Dermis blood vessel endothelial cell (primary cell): Measurements from ENCODE around the gene ARID5B. TPM values are rescaled to one million over a fixed set of nuclear protein-coding genes. Genes with fewer than 3 reads are reported as not detected.
"Not testable (repeated sequence)": the region's sequence is repeated elsewhere in the genome, so short reads cannot be mapped to it uniquely, and the experiment has no call there.

Experiments used
- DNase-seq: peaks from one replicate; pipeline ENCODE4 v3.0.0; 2010
- total RNA-seq: library from RNA; depleted of rRNA; stranded (reverse); fragments of >200 nt; gene quantifications from 2 replicates; pipeline ENCODE4 v1.2.3, GENCODE V29; 2014

The ARID5B gene
- total RNA-seq, 1 donor from 2014 or later: 14.0 TPM

GRCh38 chr10:62018131-62018911, 116.8 kb downstream of the ARID5B start:
- DNase-seq: no peak

DNA sequence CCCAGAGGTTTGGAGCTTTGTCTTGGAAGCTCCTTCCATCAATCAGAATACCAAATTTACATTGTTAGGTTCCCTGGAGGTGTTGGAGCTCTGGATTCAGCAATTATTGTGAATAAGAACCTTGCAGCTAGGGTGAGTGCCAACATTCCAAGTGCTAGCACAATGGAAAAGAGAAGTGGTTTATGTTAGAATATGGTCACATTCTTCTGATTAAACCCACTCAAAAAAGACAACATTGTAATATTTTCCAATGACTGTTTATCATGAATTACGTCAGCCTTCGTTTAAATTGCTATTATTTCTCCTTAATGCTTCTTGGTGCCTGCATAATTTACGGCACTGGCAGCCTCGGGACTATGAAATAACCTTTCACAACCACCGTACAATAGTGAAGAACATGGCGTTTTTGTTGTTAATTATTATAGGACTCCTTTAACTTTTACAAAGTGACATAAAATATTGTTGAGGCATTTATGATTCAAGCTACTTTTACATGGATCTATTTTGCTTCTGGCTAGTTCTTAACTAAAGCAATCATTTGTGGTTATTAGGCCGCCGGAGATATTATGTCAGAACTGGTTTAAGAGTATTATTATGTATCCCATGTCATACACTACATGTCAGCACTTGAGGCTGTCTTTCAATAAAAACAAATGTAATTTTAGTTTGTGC, 117.7 kb downstream of the ARID5B start:
- DNase-seq: peak; percentile 63

GRCh38 chr10:62019685-62020359, 118.3 kb downstream of the ARID5B start:
- peak; percentile 57 for DNase-seq

DNA sequence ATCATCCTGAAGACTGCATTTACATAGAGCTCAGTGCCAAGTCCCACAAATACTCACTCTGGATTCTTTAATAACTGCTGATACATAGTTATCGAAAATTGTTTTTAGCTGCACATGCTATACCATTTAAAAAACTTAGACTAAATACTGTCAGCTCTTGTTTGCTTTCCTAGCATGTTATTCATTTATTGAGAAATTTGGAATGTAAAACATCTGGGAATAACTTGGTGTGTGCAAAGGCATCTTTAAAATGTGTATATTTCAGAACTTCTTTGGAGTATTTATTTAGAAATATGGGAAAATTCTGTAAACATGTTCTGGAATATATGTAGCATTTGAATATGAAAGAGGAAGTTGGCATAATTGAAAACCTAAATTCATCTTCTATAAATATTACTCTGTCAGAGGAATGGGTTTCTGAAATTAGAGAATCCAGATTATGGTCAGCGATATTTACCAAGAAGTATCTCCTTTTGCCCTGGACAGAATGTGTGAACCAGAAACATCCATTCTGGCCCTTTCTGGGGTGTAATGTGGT, 119.7 kb downstream of the ARID5B start:
- no peak for DNase-seq

DNA sequence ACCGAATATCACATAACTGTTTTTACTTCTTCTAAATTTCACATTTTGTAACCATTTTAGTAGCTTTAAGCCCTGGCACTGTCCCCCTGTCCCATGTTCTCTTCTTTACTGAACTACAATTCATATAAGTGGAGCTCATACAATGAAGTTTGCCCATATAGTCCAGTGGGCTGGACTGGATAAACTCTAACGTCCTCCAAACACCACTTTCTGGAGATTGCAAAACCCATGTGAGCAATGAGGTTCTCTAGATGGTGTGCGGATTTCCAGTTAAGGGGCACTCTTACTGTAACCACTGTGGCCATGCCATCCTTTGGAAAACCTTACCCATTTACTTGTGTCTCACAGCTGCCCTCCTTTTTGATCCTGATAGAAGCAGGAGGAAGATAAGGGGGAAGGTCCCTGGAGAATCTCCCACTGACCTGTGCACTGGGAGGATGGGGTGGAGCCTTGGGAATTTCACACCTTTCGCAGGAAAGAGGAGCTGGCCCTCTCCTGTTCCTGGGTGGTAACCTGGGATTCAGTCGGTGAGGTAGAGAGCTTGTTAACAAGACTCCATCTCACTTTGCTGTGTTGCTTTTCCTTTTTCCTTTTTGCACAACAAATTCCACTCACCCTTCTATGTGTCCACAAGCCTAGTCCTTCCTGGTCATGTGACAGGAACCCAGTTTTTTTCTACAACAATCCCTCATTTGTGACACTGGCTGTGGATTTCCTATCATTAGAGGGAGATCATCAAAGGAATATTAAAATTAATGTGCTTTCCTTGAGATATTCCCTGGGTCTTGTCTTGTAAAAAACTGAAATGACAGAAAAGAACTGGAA, 120.7 kb downstream of the ARID5B start:
- no peak for DNase-seq

GRCh38 chr10:62022830-62023229, 121.3 kb downstream of the ARID5B start:
- no peak for DNase-seq

GRCh38 chr10:62023329-62023728, 121.8 kb downstream of the ARID5B start:
- DNase-seq: no peak

GRCh38 chr10:62024026-62024701, 122.7 kb downstream of the ARID5B start:
- DNase-seq: no peak

- no peak for DNase-seq
These were observed 123.8 kb downstream of the ARID5B start for GRCh38 chr10:62025134-62025794.

GRCh38 chr10:62025901-62026879, 124.7 kb downstream of the ARID5B start:
- DNase-seq: no peak

- no peak for DNase-seq
These were observed 126.5 kb downstream of the ARID5B start for GRCh38 chr10:62027841-62028501.

- DNase-seq: not testable (repeated sequence)
These were observed 127.0 kb downstream of the ARID5B start for GRCh38 chr10:62028502-62028842.

DNA sequence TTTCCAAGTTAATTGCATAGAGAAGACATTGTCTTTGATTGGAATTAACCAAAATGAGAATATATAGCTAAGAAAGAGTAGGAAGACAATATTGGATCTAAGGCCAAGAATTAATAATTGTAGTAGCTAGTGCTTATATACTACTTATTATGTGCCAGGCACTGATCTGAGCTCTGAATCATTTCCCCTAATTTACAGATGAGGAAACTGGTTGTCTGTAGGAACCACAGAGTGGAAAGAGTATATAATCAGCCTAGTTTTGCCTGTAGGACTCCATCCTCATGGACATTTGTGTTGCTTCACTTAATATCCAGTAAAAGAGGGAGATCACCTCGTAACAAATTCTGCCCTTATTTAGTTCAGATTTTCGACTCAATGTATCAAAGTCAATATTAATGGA, 127.9 kb downstream of the ARID5B start:
- peak; percentile 68 for DNase-seq

DNA sequence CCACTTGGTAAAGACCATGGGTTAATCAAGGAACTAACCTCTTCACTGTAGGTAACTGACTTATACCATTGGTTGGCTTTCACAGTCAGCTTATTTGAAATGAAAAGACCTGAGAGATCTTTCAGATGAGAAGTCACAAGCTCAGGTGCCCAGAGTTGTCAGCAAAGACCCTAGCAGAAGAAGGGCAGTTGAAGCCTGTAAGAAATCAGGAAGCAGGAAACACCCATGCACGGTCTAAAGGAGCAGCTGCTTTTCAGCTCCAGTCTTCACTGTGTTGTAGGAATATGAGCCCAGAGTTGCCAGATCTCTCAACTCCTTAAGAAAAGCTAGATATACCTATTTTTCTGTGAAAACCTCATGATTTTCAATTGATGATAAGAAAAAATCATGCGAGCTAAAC, 130.0 kb downstream of the ARID5B start:
- DNase-seq: no peak

DNA sequence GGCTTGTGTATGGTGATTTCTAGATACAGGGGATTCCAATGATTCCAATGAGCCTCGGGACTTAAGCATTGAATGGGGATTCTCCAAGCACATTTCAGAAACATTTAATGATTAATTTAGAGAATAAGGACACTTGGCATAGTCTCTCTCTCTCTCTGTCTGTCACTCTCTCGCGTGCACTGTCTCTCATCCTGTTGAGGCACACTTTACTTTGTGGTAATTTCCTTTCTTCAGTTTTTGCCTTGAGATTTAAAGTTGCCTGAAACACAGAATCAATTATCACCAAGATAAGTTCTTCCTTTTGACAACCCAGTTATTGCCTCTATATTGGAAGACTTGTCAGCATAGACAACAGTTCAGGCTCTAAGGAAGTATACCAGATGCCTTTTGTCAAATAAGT, 131.6 kb downstream of the ARID5B start:
- no peak for DNase-seq

DNA sequence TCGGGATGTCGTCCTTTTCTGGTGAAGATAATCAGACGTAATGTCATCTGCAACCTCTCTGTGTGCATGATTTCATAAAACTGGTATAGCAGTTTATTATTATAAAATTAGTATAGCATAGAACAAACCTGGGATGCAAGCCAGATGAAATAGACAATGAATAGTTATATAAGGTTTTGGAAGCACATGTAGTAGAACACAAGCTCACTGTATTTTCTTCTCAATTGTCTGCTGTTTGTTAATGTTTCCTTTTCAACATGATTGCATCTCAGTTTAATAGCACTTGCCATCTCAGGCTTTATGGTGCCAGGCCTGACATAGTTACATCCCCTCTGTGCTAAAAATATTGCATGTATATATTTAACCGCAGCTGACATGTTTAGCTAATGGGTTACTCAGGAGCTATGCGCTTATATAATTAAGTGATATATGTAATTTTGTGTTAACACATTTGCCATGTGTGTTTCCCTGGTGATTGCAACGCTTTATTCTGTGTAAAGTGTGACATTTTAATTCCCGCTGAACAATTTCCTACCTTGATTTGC, 132.7 kb downstream of the ARID5B start:
- DNase-seq: no peak

- DNase-seq: no peak
These were observed 134.9 kb downstream of the ARID5B start for GRCh38 chr10:62036186-62037081.

DNA sequence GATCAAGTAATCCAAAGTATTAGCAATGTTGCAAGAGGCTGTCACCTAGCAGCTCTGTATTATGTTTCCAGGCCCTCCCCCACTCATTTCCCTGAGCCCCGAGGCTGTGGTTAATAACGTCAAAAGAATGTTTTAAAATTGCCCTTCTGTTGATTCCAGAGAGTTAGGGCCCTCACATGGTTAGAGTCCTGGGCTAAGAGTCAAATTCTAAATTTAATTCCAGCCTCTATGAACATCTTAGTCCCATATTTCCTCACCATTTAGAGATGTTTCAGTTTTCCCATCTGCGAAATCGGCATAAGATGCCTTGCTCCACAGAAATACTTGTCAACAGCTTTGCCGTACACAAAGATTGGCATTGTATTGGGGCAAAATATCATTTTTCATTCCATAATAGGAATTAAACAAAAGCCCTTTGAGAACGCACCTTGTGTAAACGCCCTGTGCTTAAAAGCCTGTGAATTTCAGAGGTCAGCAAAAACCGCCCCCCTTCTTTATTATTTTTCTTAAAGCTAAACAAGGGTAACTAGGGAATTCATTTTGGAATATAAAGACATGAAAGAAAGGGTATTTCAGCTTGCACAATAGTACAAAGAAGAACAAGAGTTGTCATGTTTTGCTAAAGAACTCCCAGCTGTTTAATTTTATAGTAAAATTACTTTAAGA, 135.8 kb downstream of the ARID5B start:
- no peak for DNase-seq
